Measurements from ENCODE around the gene C6orf58. TPM values are rescaled to one million over a fixed set of nuclear protein-coding genes. Genes with fewer than 3 reads are reported as not detected.

The C6orf58 gene
- total RNA-seq = not detected

GRCh38 chr6:127576874-127577273 is at the start of gene C6orf58:
Gene C6orf58, plus strand, starts transcription at chr6:127577174. Its CDS starts 12 bp downstream, at chr6:127577186.
- DNase-seq = no peak

- no peak for DNase-seq
Observed at GRCh38 chr6:127533011-127533410, 44.0 kb upstream of the C6orf58 start.

GRCh38 chr6:127533736-127534135 is 43.2 kb upstream of the C6orf58 start:
- no peak for DNase-seq

- DNase-seq = no peak
Observed at GRCh38 chr6:127538750-127539264, 38.2 kb upstream of the C6orf58 start.

- DNase-seq = no peak
Observed at GRCh38 chr6:127539272-127539671, 37.7 kb upstream of the C6orf58 start.

- no peak for DNase-seq
Observed at GRCh38 chr6:127547215-127547614, 29.8 kb upstream of the C6orf58 start.

- DNase-seq = no peak
Observed at GRCh38 chr6:127547904-127548649, 28.9 kb upstream of the C6orf58 start.

- no peak for DNase-seq
Observed at GRCh38 chr6:127550403-127550802, 26.6 kb upstream of the C6orf58 start.

- no peak for DNase-seq
Observed at GRCh38 chr6:127554435-127555006, 22.5 kb upstream of the C6orf58 start.

- no peak for DNase-seq
Observed at GRCh38 chr6:127561660-127562059, 15.3 kb upstream of the C6orf58 start.

- no peak for DNase-seq
Observed at GRCh38 chr6:127564761-127565160, 12.2 kb upstream of the C6orf58 start.

GRCh38 chr6:127566119-127566518 is 10.9 kb upstream of the C6orf58 start:
- DNase-seq = no peak

- DNase-seq = no peak
Observed at GRCh38 chr6:127566651-127567050, 10.3 kb upstream of the C6orf58 start.

- no peak for DNase-seq
Observed at GRCh38 chr6:127567476-127567875, 9.5 kb upstream of the C6orf58 start.

- no peak for DNase-seq
Observed at GRCh38 chr6:127570739-127571389, 6.1 kb upstream of the C6orf58 start.

GRCh38 chr6:127578900-127579299 is 1.9 kb downstream of the C6orf58 start:
- no peak for DNase-seq

GRCh38 chr6:127581576-127581975 is 4.6 kb downstream of the C6orf58 start:
- DNase-seq = no peak

- DNase-seq = no peak
Observed at GRCh38 chr6:127582777-127583462, 5.9 kb downstream of the C6orf58 start.

- no peak for DNase-seq
Observed at GRCh38 chr6:127585123-127585522, 8.1 kb downstream of the C6orf58 start.

- DNase-seq = no peak
Observed at GRCh38 chr6:127586372-127586771, 9.4 kb downstream of the C6orf58 start.

GRCh38 chr6:127587875-127588274 is 10.9 kb downstream of the C6orf58 start:
- DNase-seq = no peak

GRCh38 chr6:127589135-127589534 is 12.2 kb downstream of the C6orf58 start:
- no peak for DNase-seq

- no peak for DNase-seq
Observed at GRCh38 chr6:127590344-127590743, 13.4 kb downstream of the C6orf58 start.
